HepG2 (cell line): ENCODE data around the gene MBLAC2. TPM values are rescaled to one million over a fixed set of nuclear protein-coding genes. Genes with fewer than 3 reads are reported as not detected.

Experiments
- ARHGAP35 ChIP-seq: sonication (generic); formaldehyde crosslinking; IDR thresholded peaks from 2 replicates; pipeline ENCODE4 v1.9.0; 2022; ENCODE audit warnings: mild to moderate bottlenecking, inconsistent platforms, moderate library complexity, missing genetic modification reagents, borderline replicate concordance
- ATF4 ChIP-seq, 2 experiments: fragments of 450-650 bp in 1 of 2; sonication (generic) in 1 of 2; formaldehyde crosslinking; IDR thresholded peaks; 2 replicates each; pipeline versions ENCODE4 v1.5.0 to v1.8.0; 2020 to 2022; ENCODE audit warnings: mild to moderate bottlenecking in 1 of 2, missing genetic modification reagents in 1 of 2
- CC2D1A ChIP-seq: sonication (generic); formaldehyde crosslinking; IDR thresholded peaks from 2 replicates; pipeline ENCODE4 v1.8.1; 2023; ENCODE audit warnings: mild to moderate bottlenecking, missing genetic modification reagents
- CCDC6 ChIP-seq: sonication (generic); formaldehyde crosslinking; IDR thresholded peaks from 2 replicates; pipeline ENCODE4 v1.8.1; 2022; ENCODE audit warnings: mild to moderate bottlenecking, missing genetic modification reagents, moderate library complexity
- CEBPG ChIP-seq: IDR thresholded peaks from 2 replicates; pipeline ENCODE4 v1.6.1; 2016
- CERS6 ChIP-seq: sonication (generic); formaldehyde crosslinking; IDR thresholded peaks from 2 replicates; pipeline ENCODE4 v1.5.0; 2020; ENCODE audit warnings: missing genetic modification reagents
- DRAP1 ChIP-seq: IDR thresholded peaks from 2 replicates; pipeline ENCODE4 v1.6.1; 2016; ENCODE audit warnings: missing genetic modification reagents, missing compliant biosample characterization
- EHMT2 ChIP-seq: fragments of 200-600 bp; sonication (generic); IDR thresholded peaks from 2 replicates; pipeline ENCODE4 v1.7.0; 2017; ENCODE audit warnings: antibody characterized with exemption, low read depth, low read length, borderline replicate concordance
- FOXO1 ChIP-seq: sonication (generic); formaldehyde crosslinking; IDR thresholded peaks from 2 replicates; pipeline ENCODE4 v1.4.0; 2020; ENCODE audit warnings: missing genetic modification reagents
- HCFC1 ChIP-seq: fragments of 150-350 bp; IDR thresholded peaks from 2 replicates; pipeline ENCODE4 v1.6.1; 2014; ENCODE audit warnings: low read depth, low read length
- HOXD1 ChIP-seq: sonication (generic); formaldehyde crosslinking; IDR thresholded peaks from 2 replicates; pipeline ENCODE4 v1.5.0; 2020; ENCODE audit warnings: missing genetic modification reagents
- JUNB ChIP-seq: sonication (generic); formaldehyde crosslinking; IDR thresholded peaks from 2 replicates; pipeline ENCODE4 v1.8.0; 2022; ENCODE audit warnings: missing genetic modification reagents, mild to moderate bottlenecking, borderline replicate concordance
- KMT2B ChIP-seq: IDR thresholded peaks from 2 replicates; pipeline ENCODE4 v1.6.1; 2016; ENCODE audit warnings: missing genetic modification reagents, missing compliant biosample characterization
- NFE2L1 ChIP-seq: sonication (generic); formaldehyde crosslinking; IDR thresholded peaks from 2 replicates; pipeline ENCODE4 v1.4.0; 2020; ENCODE audit warnings: missing genetic modification reagents, mild to moderate bottlenecking, borderline replicate concordance
- RBM22 ChIP-seq: fragments of 200-400 bp; formaldehyde crosslinking; optimal IDR thresholded peaks from 2 replicates; pipeline ENCODE3; 2017; ENCODE audit warnings: mild to moderate bottlenecking, low read length, moderate library complexity
- SAFB2 ChIP-seq: sonication (generic); formaldehyde crosslinking; IDR thresholded peaks from 2 replicates; pipeline ENCODE4 v1.5.1; 2020; ENCODE audit warnings: missing genetic modification reagents, low read depth, mild to moderate bottlenecking, borderline replicate concordance
- SMARCE1 ChIP-seq: fragments of 450-650 bp; IDR thresholded peaks from 2 replicates; pipeline ENCODE4 v1.6.1; 2017; ENCODE audit warnings: borderline replicate concordance
- SRSF1 ChIP-seq: fragments of 200-400 bp; formaldehyde crosslinking; optimal IDR thresholded peaks from 2 replicates; pipeline ENCODE3; 2017; ENCODE audit warnings: mild to moderate bottlenecking, low read depth, low read length, moderate library complexity
- STAG1 ChIP-seq: sonication (generic); formaldehyde crosslinking; IDR thresholded peaks from 2 replicates; pipeline ENCODE4 v1.4.0; 2020; ENCODE audit warnings: missing genetic modification reagents
- TBX3 ChIP-seq: fragments of 450-650 bp; IDR thresholded peaks from 2 replicates; pipeline ENCODE4 v1.6.1; 2017; ENCODE audit warnings: antibody characterized with exemption, mild to moderate bottlenecking, inconsistent platforms, borderline replicate concordance
- ZKSCAN1 ChIP-seq: fragments of 150-350 bp; IDR thresholded peaks from 2 replicates; pipeline ENCODE4 v1.6.1; 2014; ENCODE audit warnings: low read length
- ZNF230 ChIP-seq: sonication (generic); formaldehyde crosslinking; IDR thresholded peaks from 2 replicates; pipeline ENCODE4 v1.4.0; 2020; ENCODE audit warnings: mild to moderate bottlenecking, missing genetic modification reagents
- ZNF235 ChIP-seq: sonication (generic); formaldehyde crosslinking; IDR thresholded peaks from 2 replicates; pipeline ENCODE4 v1.8.1; 2023; ENCODE audit warnings: mild to moderate bottlenecking, missing genetic modification reagents, borderline replicate concordance
- ZNF317 ChIP-seq: sonication (generic); formaldehyde crosslinking; IDR thresholded peaks from 2 replicates; pipeline ENCODE4 v1.5.0; 2020; ENCODE audit warnings: mild to moderate bottlenecking, missing genetic modification reagents
- ZNF382 ChIP-seq: sonication (generic); formaldehyde crosslinking; IDR thresholded peaks from 2 replicates; pipeline ENCODE4 v1.5.0; 2020; ENCODE audit warnings: missing genetic modification reagents, mild to moderate bottlenecking, borderline replicate concordance
- ZNF484 ChIP-seq: sonication (generic); formaldehyde crosslinking; IDR thresholded peaks from 2 replicates; pipeline ENCODE4 v1.5.1; 2020; ENCODE audit warnings: mild to moderate bottlenecking, low read depth, missing genetic modification reagents, borderline replicate concordance
- polyA plus RNA-seq, 8 experiments: library from polyadenylated mRNA; depleted of rRNA in 3 of 8; stranded (reverse) in 7 of 8; unstranded in 1 of 8; fragments of >200 nt; fragmentation: Illumina TruSeq in 4 of 8; extraction: Trizol in 4 of 8; gene quantifications; 2 replicates each; pipeline versions ENCODE4 v1.2.1 to v1.2.3, GENCODE V29; 2011 to 2016; ENCODE audit warnings: low read depth in 4 of 8, missing spikeins in 1 of 8, mixed read lengths in 1 of 8; ENCODE audit not compliant: insufficient read depth in 1 of 8
- total RNA-seq, 5 experiments: library from RNA; depleted of rRNA; stranded (reverse); fragments of >200 nt; fragmentation: Illumina TruSeq; extraction: Trizol; gene quantifications; 2 replicates each; pipeline ENCODE4 v1.2.3, GENCODE V29; 2016; ENCODE audit warnings: low read depth in 1 of 5
- TF ChIP-seq, protein P1 (sequence below): sonication (generic); formaldehyde crosslinking; IDR thresholded peaks from 2 replicates; pipeline ENCODE4 v1.5.0; 2020; ENCODE audit warnings: mild to moderate bottlenecking, missing genetic modification reagents

Gene MBLAC2
- total and polyA plus RNA-seq, 2 of the 13 experiments (the other 11 are each of a cell fraction or from before 2014, with no cell fraction given), result 2.9 to 4.1 TPM

GRCh38 chr5:90474235-90475107 lies at the start of gene MBLAC2, which contains the start of gene POLR3G (continued):
- TF ChIP-seq CEBPG (CRISPR knock-in tag), result no peak; the same call in 1 of the 2 replicates
- TF ChIP-seq HOXD1, result no peak; the same call in 1 of the 2 replicates
- TF ChIP-seq ZNF484 (CRISPR knock-in tag), result peak; percentile 81; the same call in 1 of the 2 replicates
- TF ChIP-seq DRAP1 (CRISPR knock-in tag), result peak; percentile 89
- TF ChIP-seq ZNF382 (CRISPR knock-in tag), result no peak
- TF ChIP-seq CERS6 (CRISPR knock-in tag), result no peak
- TF ChIP-seq ATF4 (CRISPR knock-in tag; IDR thresholded peaks at IDR 0.05), result peak in 1 of 2 experiments; percentile 67; a peak in 2 of 4 replicates
- peak; percentile 92 for TF ChIP-seq KMT2B
- TF ChIP-seq TBX3, result peak; percentile 48; the same call in 1 of the 2 replicates
- no peak for TF ChIP-seq SMARCE1
- peak; percentile 24; the same call in 1 of the 2 replicates for TF ChIP-seq HCFC1
- TF ChIP-seq SAFB2, result no peak; the same call in none of the 2 replicates
- TF ChIP-seq STAG1 (CRISPR knock-in tag), result no peak
- TF ChIP-seq CC2D1A (CRISPR knock-in tag), result 0 out of 2 replicates have a peak, but pooled peaks have one; percentile 57
- no peak for TF ChIP-seq RBM22
- peak; percentile 93 for TF ChIP-seq ZNF317 (CRISPR knock-in tag)
- peak; percentile 80; the same call in 1 of the 2 replicates for TF ChIP-seq ZNF230 (CRISPR knock-in tag)
- TF ChIP-seq ARHGAP35, result no peak; the same call in 1 of the 2 replicates
- no peak; the same call in 1 of the 2 replicates for TF ChIP-seq FOXO1 (CRISPR knock-in tag)
- peak; percentile 15; the same call in 1 of the 2 replicates for TF ChIP-seq JUNB (CRISPR knock-in tag)
- peak; percentile 98 for TF ChIP-seq ZNF235
- no peak for TF ChIP-seq EHMT2
- TF ChIP-seq NFE2L1, result no peak
- TF ChIP-seq, protein P1, sequence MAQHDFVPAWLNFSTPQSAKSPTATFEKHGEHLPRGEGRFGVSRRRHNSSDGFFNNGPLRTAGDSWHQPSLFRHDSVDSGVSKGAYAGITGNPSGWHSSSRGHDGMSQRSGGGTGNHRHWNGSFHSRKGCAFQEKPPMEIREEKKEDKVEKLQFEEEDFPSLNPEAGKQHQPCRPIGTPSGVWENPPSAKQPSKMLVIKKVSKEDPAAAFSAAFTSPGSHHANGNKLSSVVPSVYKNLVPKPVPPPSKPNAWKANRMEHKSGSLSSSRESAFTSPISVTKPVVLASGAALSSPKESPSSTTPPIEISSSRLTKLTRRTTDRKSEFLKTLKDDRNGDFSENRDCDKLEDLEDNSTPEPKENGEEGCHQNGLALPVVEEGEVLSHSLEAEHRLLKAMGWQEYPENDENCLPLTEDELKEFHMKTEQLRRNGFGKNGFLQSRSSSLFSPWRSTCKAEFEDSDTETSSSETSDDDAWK (CRISPR knock-in tag), result no peak
- 0 out of 2 replicates have a peak, but pooled peaks have one; percentile 7 for TF ChIP-seq ZKSCAN1
- TF ChIP-seq SRSF1, result peak; percentile 36
- TF ChIP-seq CCDC6 (CRISPR knock-in tag), result peak; percentile 58; the same call in 1 of the 2 replicates
